GM15510 (cell line): ENCODE measurements around the gene SIGLEC7.

ENCODE experiments used
- POLR2A ChIP-seq: IDR thresholded peaks from 3 replicates; pipeline ENCODE4 v1.6.1; 2011; ENCODE audit warnings: borderline replicate concordance; ENCODE audit not compliant: insufficient read length; ENCODE audit errors: extremely low read depth

SIGLEC7 gene

GRCh38 chr19:51168564-51169282 is 26.6 kb downstream of the SIGLEC7 start:
- TF ChIP-seq POLR2A: no peak

DNA sequence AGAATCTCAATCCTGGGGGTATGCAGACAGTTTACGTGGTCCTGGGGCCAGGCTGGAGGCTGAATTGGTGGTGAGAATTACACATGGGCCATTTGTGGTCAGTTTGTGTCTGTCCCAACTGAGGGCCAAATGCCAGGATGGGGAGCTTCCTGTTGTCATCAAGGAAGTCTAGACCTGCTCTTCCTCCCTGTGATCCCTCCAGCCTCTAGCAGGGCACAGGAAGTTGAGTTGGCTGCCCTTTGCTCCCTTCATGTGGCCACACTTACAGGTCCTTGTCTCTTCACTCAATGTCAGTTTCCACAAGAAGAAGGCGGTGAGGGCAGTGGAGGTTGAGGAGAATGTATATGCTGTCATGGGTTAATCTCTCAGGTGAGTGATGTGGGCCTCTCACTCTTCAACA is 30.1 kb downstream of the SIGLEC7 start:
- TF ChIP-seq POLR2A: no peak

DNA sequence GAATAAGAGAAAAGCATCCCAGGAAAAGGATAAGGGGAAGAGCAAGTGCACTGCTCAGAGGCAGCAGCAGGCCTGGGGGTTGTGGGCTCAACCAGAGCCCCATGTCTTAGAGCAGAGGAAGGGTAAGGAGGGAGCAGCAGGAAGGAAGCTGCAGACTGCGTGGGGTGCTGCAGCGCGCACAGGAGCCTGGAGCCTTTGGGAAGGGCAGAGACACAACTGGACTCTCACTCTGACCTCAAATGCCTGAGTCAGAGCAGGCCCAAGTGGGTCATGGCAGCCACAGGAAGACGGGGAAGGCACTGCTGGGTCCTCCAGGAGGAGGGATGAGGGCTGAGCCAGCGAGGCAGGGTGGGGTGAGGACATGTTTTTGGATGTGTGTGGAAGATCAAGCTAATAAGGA is 31.6 kb downstream of the SIGLEC7 start:
- no peak for TF ChIP-seq POLR2A

- no peak for TF ChIP-seq POLR2A
Measured at GRCh38 chr19:51179256-51179655, 37.2 kb downstream of the SIGLEC7 start.

- no peak for TF ChIP-seq POLR2A
Measured at GRCh38 chr19:51181377-51181912, 39.3 kb downstream of the SIGLEC7 start.

DNA sequence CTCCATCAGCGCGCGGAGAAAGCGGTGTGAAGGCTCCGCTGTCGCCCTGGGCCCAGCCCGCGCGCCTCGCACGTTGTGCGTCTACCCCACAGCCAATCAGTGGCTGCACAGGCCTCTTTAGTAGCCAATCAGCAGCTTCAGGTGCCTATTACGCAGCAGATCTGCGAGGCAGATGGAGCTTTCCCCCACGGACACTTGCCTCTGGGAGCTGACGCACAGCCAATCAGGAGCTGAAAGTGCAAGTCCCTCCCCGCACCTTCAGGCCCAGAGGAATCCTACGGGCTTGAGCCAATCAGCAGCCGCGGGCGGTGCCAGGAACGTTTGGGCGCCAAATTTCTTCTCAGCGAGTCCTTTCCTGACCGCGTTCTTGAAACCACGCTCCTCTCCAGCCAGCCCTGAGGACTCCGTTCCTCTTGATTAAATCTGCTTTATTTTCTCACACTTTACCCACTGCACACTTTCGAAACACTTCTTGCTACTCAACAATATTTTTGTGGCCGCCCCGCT is 39.9 kb downstream of the SIGLEC7 start:
- TF ChIP-seq POLR2A: no peak

DNA sequence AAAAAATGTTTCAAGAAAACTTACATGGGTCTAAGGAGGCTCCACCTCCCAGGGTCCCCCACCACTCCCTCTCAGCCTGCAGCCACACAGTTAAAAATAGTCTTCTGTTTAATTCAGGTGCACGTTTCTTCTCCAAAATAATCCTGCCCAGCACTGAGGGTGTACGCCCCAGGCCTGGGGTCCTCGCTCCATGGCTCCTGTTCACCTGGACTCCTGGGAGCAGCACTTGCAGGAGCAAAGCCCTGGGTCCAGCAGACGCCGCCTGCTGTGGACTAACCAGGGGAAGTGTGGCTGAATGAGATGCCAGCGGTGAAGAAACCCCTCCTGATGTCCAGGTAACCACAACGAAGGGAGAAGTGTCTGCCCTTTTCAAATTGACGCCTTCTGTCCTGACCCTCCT is 41.5 kb downstream of the SIGLEC7 start:
- TF ChIP-seq POLR2A: no peak

- no peak for TF ChIP-seq POLR2A
Measured at GRCh38 chr19:51185069-51185867, 43.2 kb downstream of the SIGLEC7 start.

- TF ChIP-seq POLR2A: no peak
Measured at GRCh38 chr19:51185868-51186215, 43.7 kb downstream of the SIGLEC7 start.

DNA sequence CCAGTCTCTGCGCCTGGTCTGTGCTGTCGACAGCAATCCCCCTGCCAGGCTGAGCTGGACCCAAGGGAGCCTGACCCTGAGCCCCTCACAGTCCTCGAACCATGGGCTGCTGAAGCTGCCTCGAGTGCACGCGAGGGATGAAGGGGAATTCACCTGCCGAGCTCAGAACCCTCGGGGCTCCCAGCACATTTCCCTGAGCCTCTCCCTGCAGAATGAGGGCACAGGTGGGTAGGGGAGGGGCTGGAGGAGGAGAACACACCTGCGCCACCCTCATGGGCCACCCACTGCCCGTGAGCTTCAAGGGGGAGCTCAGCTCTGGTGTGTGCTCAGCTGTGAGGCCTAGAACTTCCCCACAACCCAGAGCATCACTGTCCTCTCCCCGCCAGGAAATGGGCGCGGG is 44.2 kb downstream of the SIGLEC7 start:
- TF ChIP-seq POLR2A: no peak

DNA sequence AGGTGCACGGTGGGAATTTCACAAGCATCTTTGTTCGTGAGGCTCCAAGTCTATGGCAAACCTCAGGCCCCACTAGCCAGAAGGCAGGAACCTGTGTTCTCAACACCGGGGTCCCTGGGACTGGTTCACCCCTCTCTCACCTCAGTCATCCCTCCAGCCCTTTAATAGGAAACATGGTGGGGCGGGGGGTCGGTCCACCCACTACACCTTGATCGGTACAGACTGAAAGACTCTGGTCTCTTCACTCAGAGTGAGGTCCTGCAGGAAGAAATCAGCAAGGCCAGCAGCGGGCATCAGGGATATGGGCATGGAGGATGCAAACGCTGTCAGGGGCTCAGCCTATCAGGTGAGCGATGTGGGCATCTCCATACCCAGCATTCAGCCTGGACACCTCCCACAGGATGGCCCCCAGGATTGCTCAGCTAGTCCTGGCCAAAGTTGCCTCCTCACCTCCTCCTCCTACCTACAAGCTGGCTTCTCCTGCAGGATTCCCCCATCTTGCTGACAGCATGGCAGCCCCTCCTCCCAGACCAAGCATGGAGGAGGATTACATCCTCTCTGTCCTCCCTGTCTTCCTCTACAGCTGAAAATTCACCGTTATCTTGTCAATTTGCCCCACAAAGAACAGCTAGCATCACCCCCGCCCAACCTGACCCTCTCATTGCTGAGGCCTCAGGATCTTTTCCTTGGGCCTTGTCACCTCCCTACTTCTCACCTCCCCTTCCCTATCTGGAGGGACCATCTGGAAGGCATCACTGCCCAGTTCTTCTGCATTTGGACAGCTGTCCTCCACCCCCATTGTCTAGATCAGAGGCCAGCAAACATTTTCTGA is 45.5 kb downstream of the SIGLEC7 start:
- TF ChIP-seq POLR2A: no peak

DNA sequence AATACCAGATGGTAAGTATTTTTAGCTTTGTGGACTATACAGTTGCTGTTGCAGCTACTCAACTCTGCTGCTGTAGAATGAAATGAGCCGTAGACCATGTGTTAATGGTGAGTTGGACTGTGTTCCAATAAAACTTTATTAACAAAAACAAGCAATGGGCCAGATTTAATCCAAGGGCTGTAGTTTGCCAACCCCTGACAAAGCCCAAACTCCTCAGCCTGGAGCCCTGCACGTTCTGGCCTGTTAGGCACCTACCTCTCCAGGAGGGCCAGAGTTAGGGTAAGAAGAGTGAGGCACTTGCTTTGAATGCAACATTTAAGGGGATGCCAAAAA is 46.1 kb downstream of the SIGLEC7 start:
- no peak for TF ChIP-seq POLR2A

GRCh38 chr19:51192689-51193088 is 50.6 kb downstream of the SIGLEC7 start:
- no peak for TF ChIP-seq POLR2A

GRCh38 chr19:51194527-51195315 is 52.6 kb downstream of the SIGLEC7 start:
- no peak for TF ChIP-seq POLR2A
